Astrocyte (in vitro differentiated cells and primary cell): ENCODE results near the gene LMNA. TPM values are rescaled to one million over a fixed set of nuclear protein-coding genes. Genes with fewer than 3 reads are reported as not detected.

Source experiments
- DNase-seq: peaks from one replicate; pipeline ENCODE4 v3.0.0-alpha.2; 2010; ENCODE audit warnings: low read depth
- FAIRE-seq: peaks from 2 replicates; lab custom pipeline; 2011; peaks lifted over from hg19 to GRCh38; lab: Jason Lieb, UNC
- H2AFZ ChIP-seq: 2 replicates; pipeline ENCODE4 v1.6.0; 2012; ENCODE audit warnings: low read depth, low read length, inconsistent platforms
- H3K27ac ChIP-seq: 2 replicates; pipeline ENCODE4 v1.5.1; 2011; ENCODE audit warnings: low read depth, low read length, inconsistent platforms
- H3K27me3 ChIP-seq: 2 replicates; pipeline ENCODE4 v1.6.0; 2011; ENCODE audit warnings: low read length, inconsistent platforms; ENCODE audit not compliant: insufficient read depth
- H3K36me3 ChIP-seq: 2 replicates; pipeline ENCODE4 v1.5.1; 2011; ENCODE audit warnings: low read length, inconsistent platforms; ENCODE audit not compliant: insufficient read depth
- H3K4me1 ChIP-seq: 2 replicates; pipeline ENCODE4 v1.5.1; 2011; ENCODE audit warnings: low read length, inconsistent platforms; ENCODE audit not compliant: insufficient read depth
- H3K4me2 ChIP-seq: 2 replicates; pipeline ENCODE4 v1.6.0; 2012; ENCODE audit warnings: low read length, inconsistent platforms
- H3K4me3 ChIP-seq: 2 replicates; pipeline ENCODE4 v1.5.1; 2011; ENCODE audit warnings: low read depth, mild to moderate bottlenecking, low read length, inconsistent platforms; ENCODE audit not compliant: insufficient read depth
- H3K79me2 ChIP-seq: 2 replicates; pipeline ENCODE4 v1.6.0; 2012; ENCODE audit warnings: mild to moderate bottlenecking, low read length, inconsistent platforms; ENCODE audit not compliant: insufficient read depth
- H3K9ac ChIP-seq: 2 replicates; pipeline ENCODE4 v1.6.0; 2012; ENCODE audit warnings: mild to moderate bottlenecking, low read length, inconsistent platforms
- H3K9me3 ChIP-seq: 2 replicates; pipeline ENCODE4 v1.5.1; 2012; ENCODE audit warnings: low read depth, mild to moderate bottlenecking, low read length, inconsistent platforms; ENCODE audit not compliant: insufficient read depth
- H4K20me1 ChIP-seq: 2 replicates; pipeline ENCODE4 v1.6.0; 2012; ENCODE audit warnings: low read length, inconsistent platforms; ENCODE audit not compliant: insufficient read depth
- H3K27ac Mint-ChIP-seq: one replicate; pipeline ENCODE4 v1.8.0; 2021; ENCODE audit warnings: mild to moderate bottlenecking, mixed read lengths; ENCODE audit not compliant: unreplicated experiment
- H3K27me3 Mint-ChIP-seq: one replicate; pipeline ENCODE4 v1.8.0; 2021; ENCODE audit warnings: low read depth, mixed read lengths; ENCODE audit not compliant: unreplicated experiment
- H3K36me3 Mint-ChIP-seq: one replicate; pipeline ENCODE4 v1.8.0; 2021; ENCODE audit warnings: low read depth, mixed read lengths; ENCODE audit not compliant: unreplicated experiment
- H3K4me1 Mint-ChIP-seq: one replicate; pipeline ENCODE4 v1.8.0; 2021; ENCODE audit warnings: low read depth, mixed read lengths; ENCODE audit not compliant: unreplicated experiment
- H3K4me3 Mint-ChIP-seq: one replicate; pipeline ENCODE4 v1.8.0; 2021; ENCODE audit warnings: mild to moderate bottlenecking, moderate library complexity, mixed read lengths; ENCODE audit not compliant: unreplicated experiment
- H3K9me3 Mint-ChIP-seq: one replicate; pipeline ENCODE4 v1.8.0; 2021; ENCODE audit warnings: mild to moderate bottlenecking, mixed read lengths; ENCODE audit not compliant: unreplicated experiment
- EZH2 ChIP-seq: IDR thresholded peaks from 2 replicates; pipeline ENCODE4 v1.6.1; 2012; ENCODE audit warnings: mild to moderate bottlenecking, low read length, inconsistent platforms; ENCODE audit not compliant: insufficient read depth
- total RNA-seq: library from RNA; stranded (reverse); gene quantifications from 2 replicates; pipeline ENCODE4 v1.2.1, GENCODE V29; 2021
- TF ChIP-seq, protein P1 (sequence below): IDR thresholded peaks from 2 replicates; pipeline ENCODE4 v1.5.1; 2011; ENCODE audit warnings: low read depth, mild to moderate bottlenecking, inconsistent platforms, low read length, moderate library complexity; ENCODE audit not compliant: insufficient read depth

Gene LMNA
- total RNA-seq, 1 donor from 2014 or later: 464 TPM

DNA sequence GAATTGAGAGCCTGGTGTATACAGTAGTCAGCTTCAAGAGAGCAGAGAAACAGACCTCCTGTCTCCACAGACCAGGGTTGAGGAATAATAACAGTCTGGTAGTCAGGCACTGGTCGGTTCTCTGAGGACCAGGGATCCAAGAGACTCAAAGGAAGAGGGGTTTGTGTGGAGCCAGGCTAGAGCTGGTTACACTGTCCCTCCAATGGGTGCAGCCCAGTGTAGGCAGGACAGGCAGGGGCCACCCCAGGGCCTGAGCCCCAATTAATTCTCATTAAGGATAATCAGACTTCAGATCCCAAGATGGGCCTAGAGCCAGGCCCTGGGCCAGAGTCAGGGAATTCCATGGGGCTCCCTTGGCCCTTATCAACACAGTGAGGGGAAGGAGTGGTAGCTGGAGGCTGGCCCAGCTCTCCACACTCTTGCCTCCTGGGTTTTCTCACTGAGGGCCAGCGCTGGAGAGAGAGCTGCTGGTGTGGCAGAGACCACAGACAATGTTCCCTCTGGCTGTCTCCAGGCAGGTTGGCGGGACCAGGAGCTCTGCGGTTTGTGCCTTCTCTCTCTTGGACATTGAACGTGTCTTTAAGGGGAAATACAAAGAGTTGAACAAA is 48.0 kb downstream of the LMNA start:
- Mint-ChIP-seq H3K27me3 (peaks cover 11% of the 10 kb centered on the region), H3K27ac (no peak overlapping the region), H3K4me3 (no peak overlapping the region), H3K9me3 (peaks cover 2% of the 10 kb centered on the region), H3K4me1 (peaks cover 4% of the 10 kb centered on the region), H3K36me3 (no peaks in the 10 kb centered on the region)
- Histone ChIP-seq H3K36me3 (no peaks in the 10 kb centered on the region), H3K9ac (no peak overlapping the region), H3K4me3 (no peak overlapping the region), H3K4me2 (no peak overlapping the region), H3K9me3 (no peaks in the 10 kb centered on the region), H3K27me3 (peaks cover 3% of the 10 kb centered on the region), H4K20me1 (no peaks in the 10 kb centered on the region), H3K27ac (no peak overlapping the region), H3K79me2 (no peaks in the 10 kb centered on the region), H2AFZ (no peak overlapping the region), H3K4me1 (peaks cover 11% of the 10 kb centered on the region)
- TF ChIP-seq, protein P1, sequence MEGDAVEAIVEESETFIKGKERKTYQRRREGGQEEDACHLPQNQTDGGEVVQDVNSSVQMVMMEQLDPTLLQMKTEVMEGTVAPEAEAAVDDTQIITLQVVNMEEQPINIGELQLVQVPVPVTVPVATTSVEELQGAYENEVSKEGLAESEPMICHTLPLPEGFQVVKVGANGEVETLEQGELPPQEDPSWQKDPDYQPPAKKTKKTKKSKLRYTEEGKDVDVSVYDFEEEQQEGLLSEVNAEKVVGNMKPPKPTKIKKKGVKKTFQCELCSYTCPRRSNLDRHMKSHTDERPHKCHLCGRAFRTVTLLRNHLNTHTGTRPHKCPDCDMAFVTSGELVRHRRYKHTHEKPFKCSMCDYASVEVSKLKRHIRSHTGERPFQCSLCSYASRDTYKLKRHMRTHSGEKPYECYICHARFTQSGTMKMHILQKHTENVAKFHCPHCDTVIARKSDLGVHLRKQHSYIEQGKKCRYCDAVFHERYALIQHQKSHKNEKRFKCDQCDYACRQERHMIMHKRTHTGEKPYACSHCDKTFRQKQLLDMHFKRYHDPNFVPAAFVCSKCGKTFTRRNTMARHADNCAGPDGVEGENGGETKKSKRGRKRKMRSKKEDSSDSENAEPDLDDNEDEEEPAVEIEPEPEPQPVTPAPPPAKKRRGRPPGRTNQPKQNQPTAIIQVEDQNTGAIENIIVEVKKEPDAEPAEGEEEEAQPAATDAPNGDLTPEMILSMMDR: no peak
- TF ChIP-seq EZH2: no peak
- FAIRE-seq (no peak), DNase-seq (peak; percentile 39)

DNA sequence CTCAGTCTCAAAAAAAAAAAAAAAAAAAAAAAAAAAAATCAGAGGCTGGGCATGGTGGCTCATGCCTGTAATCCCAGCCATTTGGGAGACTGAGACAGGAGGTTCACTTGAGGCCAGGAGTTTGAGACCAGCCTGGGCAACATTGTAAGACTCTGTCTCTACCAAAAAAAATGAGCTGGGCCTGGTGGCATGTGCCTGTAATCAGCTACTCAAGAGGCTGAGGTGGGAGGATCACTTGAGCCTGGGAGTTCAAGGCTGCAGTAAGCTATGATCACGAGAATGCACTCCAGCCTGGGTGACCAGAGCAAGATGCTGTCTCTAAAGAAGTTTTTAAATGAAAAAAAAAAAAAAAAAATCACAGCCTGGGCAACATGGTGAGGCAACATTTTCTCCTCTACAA is 49.2 kb downstream of the LMNA start:
- peaks cover 7% of the 10 kb centered on the region for H3K27me3 Mint-ChIP-seq
- peaks cover 2% of the 10 kb centered on the region for H3K9me3 Mint-ChIP-seq

More for the DNA sequence above, 49.2 kb downstream of the LMNA start:
- no peak overlapping the region for H3K4me3 ChIP-seq
- no peaks in the 10 kb centered on the region for H3K79me2 ChIP-seq
- H2AFZ ChIP-seq: no peak overlapping the region
- H4K20me1 ChIP-seq: no peaks in the 10 kb centered on the region
- no peak for TF ChIP-seq EZH2
- TF ChIP-seq, protein P1: no peak
- H3K4me1 ChIP-seq: peaks cover 11% of the 10 kb centered on the region
- H3K9ac ChIP-seq: no peak overlapping the region
- Mint-ChIP-seq H3K4me3 (no peak overlapping the region), H3K27ac (no peak overlapping the region), H3K4me1 (peaks cover 4% of the 10 kb centered on the region), H3K36me3 (no peaks in the 10 kb centered on the region)
- no peak overlapping the region for H3K4me2 ChIP-seq
- FAIRE-seq: no peak
- H3K27me3 ChIP-seq: no peaks in the 10 kb centered on the region
- no peaks in the 10 kb centered on the region for H3K36me3 ChIP-seq
- no peak for DNase-seq
- H3K27ac ChIP-seq: no peak overlapping the region
- H3K9me3 ChIP-seq: no peaks in the 10 kb centered on the region
